H9 (cell line): ENCODE measurements around the gene KCTD5. TPM values are rescaled to one million over a fixed set of nuclear protein-coding genes. Genes with fewer than 3 reads are reported as not detected.

Experiments
- DNase-seq: peaks from one replicate; pipeline ENCODE4 v3.0.0-alpha.2; 2017
- H2AFZ ChIP-seq: one replicate; pipeline ENCODE4 v1.6.1; 2013; ENCODE audit warnings: mild to moderate bottlenecking, low read length, control low read depth, moderate library complexity
- H2AK5ac ChIP-seq: 2 replicates; pipeline ENCODE4 v1.6.1; 2013; ENCODE audit warnings: low read length, control low read depth, mixed read lengths; ENCODE audit not compliant: insufficient read length
- H2BK120ac ChIP-seq: one replicate; pipeline ENCODE4 v1.6.1; 2013; ENCODE audit warnings: low read depth, mild to moderate bottlenecking, low read length, control low read depth, inconsistent platforms; ENCODE audit not compliant: poor library complexity, severe bottlenecking
- H2BK12ac ChIP-seq: 2 replicates; pipeline ENCODE4 v1.6.1; 2013; ENCODE audit warnings: low read length, control low read depth, mixed read lengths, low read depth; ENCODE audit not compliant: insufficient read length
- H2BK15ac ChIP-seq: 2 replicates; pipeline ENCODE4 v1.6.1; 2013; ENCODE audit warnings: low read depth, low read length, control low read depth
- H2BK20ac ChIP-seq: one replicate; pipeline ENCODE4 v1.6.1; 2013; ENCODE audit warnings: low read depth, mild to moderate bottlenecking, low read length, control low read depth, inconsistent platforms; ENCODE audit not compliant: poor library complexity, severe bottlenecking
- H2BK5ac ChIP-seq: 2 replicates; pipeline ENCODE4 v1.6.1; 2013; ENCODE audit warnings: low read length, control low read depth, mixed read lengths; ENCODE audit not compliant: insufficient read length
- H3K14ac ChIP-seq: 2 replicates; pipeline ENCODE4 v1.6.1; 2013; ENCODE audit warnings: low read length, control low read depth; ENCODE audit not compliant: insufficient read depth
- H3K18ac ChIP-seq: 2 replicates; pipeline ENCODE4 v1.6.1; 2013; ENCODE audit warnings: low read depth, mild to moderate bottlenecking, mixed read lengths, low read length, control low read depth; ENCODE audit not compliant: insufficient read length
- H3K23ac ChIP-seq: 2 replicates; pipeline ENCODE4 v1.6.1; 2013; ENCODE audit warnings: low read length, control low read depth, mixed read lengths, low read depth; ENCODE audit not compliant: insufficient read length
- H3K23me2 ChIP-seq: 2 replicates; pipeline ENCODE4 v1.6.1; 2013; ENCODE audit warnings: low read depth, mild to moderate bottlenecking, mixed read lengths, low read length, control low read depth; ENCODE audit not compliant: insufficient read length, poor library complexity, severe bottlenecking
- H3K27ac ChIP-seq: 2 replicates; pipeline ENCODE4 v1.5.1; 2013; ENCODE audit warnings: low read length, control low read depth, mixed read lengths, low read depth; ENCODE audit not compliant: insufficient read length
- H3K27me3 ChIP-seq: 2 replicates; pipeline ENCODE4 v1.6.1; 2013; ENCODE audit warnings: low read length, control low read depth, inconsistent platforms; ENCODE audit not compliant: insufficient read depth
- H3K4ac ChIP-seq: 2 replicates; pipeline ENCODE4 v1.6.1; 2013; ENCODE audit warnings: low read depth, mild to moderate bottlenecking, control low read depth, inconsistent platforms, low read length, moderate library complexity
- H3K4me1 ChIP-seq: 2 replicates; pipeline ENCODE4 v1.6.1; 2013; ENCODE audit warnings: low read length, control low read depth, inconsistent platforms; ENCODE audit not compliant: insufficient read depth
- H3K4me2 ChIP-seq: 2 replicates; pipeline ENCODE4 v1.6.1; 2013; ENCODE audit warnings: low read length, control low read depth, mixed read lengths; ENCODE audit not compliant: insufficient read length, insufficient read depth
- H3K56ac ChIP-seq: 2 replicates; pipeline ENCODE4 v1.6.1; 2013; ENCODE audit warnings: low read depth, mild to moderate bottlenecking, mixed read lengths, low read length, control low read depth; ENCODE audit not compliant: insufficient read length
- H3K79me1 ChIP-seq: 2 replicates; pipeline ENCODE4 v1.6.1; 2013; ENCODE audit warnings: low read depth, mild to moderate bottlenecking, moderate library complexity, low read length, control low read depth, inconsistent platforms; ENCODE audit not compliant: insufficient read depth, poor library complexity, severe bottlenecking
- H3K79me2 ChIP-seq: 2 replicates; pipeline ENCODE4 v1.6.1; 2013; ENCODE audit warnings: low read length, control low read depth, inconsistent platforms; ENCODE audit not compliant: insufficient read depth
- H3K9ac ChIP-seq: 2 replicates; pipeline ENCODE4 v1.6.1; 2013; ENCODE audit warnings: low read length, control low read depth, mixed read lengths; ENCODE audit not compliant: insufficient read length; ENCODE audit errors: extremely low read depth
- H3K9me3 ChIP-seq: one replicate; pipeline ENCODE4 v1.6.1; 2013; ENCODE audit warnings: low read depth, low read length, inconsistent platforms; ENCODE audit not compliant: control insufficient read depth
- H3T11ph ChIP-seq: one replicate; pipeline ENCODE4 v1.6.1; 2013; ENCODE audit warnings: mild to moderate bottlenecking, low read length, control low read depth, inconsistent platforms
- H4K20me1 ChIP-seq: one replicate; pipeline ENCODE4 v1.6.1; 2013; ENCODE audit not compliant: control insufficient read depth, insufficient read length, insufficient read depth
- H4K5ac ChIP-seq: 2 replicates; pipeline ENCODE4 v1.6.1; 2013; ENCODE audit warnings: low read depth, mild to moderate bottlenecking, mixed read lengths, low read length, control low read depth; ENCODE audit not compliant: insufficient read length
- H4K8ac ChIP-seq: replicated peaks from 2 replicates; pipeline ENCODE4 v1.6.1; 2013; ENCODE audit warnings: low read length, control low read depth, mixed read lengths, low read depth; ENCODE audit not compliant: insufficient read length
- H4K91ac ChIP-seq: 2 replicates; pipeline ENCODE4 v1.6.1; 2013; ENCODE audit warnings: low read depth, mild to moderate bottlenecking, moderate library complexity, mixed read lengths, low read length, control low read depth; ENCODE audit not compliant: insufficient read length
- H3K27ac Mint-ChIP-seq, 3 experiments: 2 replicates in 2 of 3; 3 replicates in 1 of 3; pipeline ENCODE4 v1.8.0; 2020 to 2021; ENCODE audit warnings: mixed read lengths in 3 of 3, mild to moderate bottlenecking in 1 of 3, moderate library complexity in 1 of 3
- H3K27me3 Mint-ChIP-seq: 2 replicates; pipeline ENCODE4 v1.8.0; 2021; ENCODE audit warnings: low read depth, mild to moderate bottlenecking, moderate library complexity, mixed read lengths
- H3K36me3 Mint-ChIP-seq, 3 experiments: 2 replicates in 2 of 3; 3 replicates in 1 of 3; pipeline ENCODE4 v1.8.0; 2020 to 2021; ENCODE audit warnings: low read depth in 3 of 3, mixed read lengths in 3 of 3; ENCODE audit not compliant: insufficient read depth in 1 of 3
- H3K4me1 Mint-ChIP-seq, 2 experiments: 2 replicates each; pipeline ENCODE4 v1.8.0; 2020; ENCODE audit warnings: mixed read lengths in 2 of 2
- H3K4me3 Mint-ChIP-seq, 2 experiments: 2 replicates in 1 of 2; 3 replicates in 1 of 2; pipeline ENCODE4 v1.8.0; 2020 to 2021; ENCODE audit warnings: mild to moderate bottlenecking in 2 of 2, mixed read lengths in 2 of 2, moderate library complexity in 1 of 2
- H3K9me3 Mint-ChIP-seq, 2 experiments: 2 replicates in 1 of 2; 3 replicates in 1 of 2; pipeline ENCODE4 v1.8.0; 2020; ENCODE audit warnings: mild to moderate bottlenecking in 2 of 2, mixed read lengths in 2 of 2, moderate library complexity in 1 of 2
- WGBS: extraction: QIAGEN DNeasy Blood & Tissue Kit; methylation state at CpG from one replicate; pipeline ENCODE4 v1.1.7; 2013; ENCODE audit warnings: missing lambda C conversion rate, low lambda C conversion rate, mixed read lengths; ENCODE audit not compliant: insufficient read length; ENCODE audit errors: extremely low coverage; 5-methylcytosine and 5-hydroxymethylcytosine counted together
- total RNA-seq: library from RNA; stranded (reverse); gene quantifications from 2 replicates; pipeline ENCODE4 v1.2.1, GENCODE V29; 2021
- TF ChIP-seq, protein P1 (sequence below): fragments of 200-600 bp; sonication (generic); conservative IDR thresholded peaks from 3 replicates; pipeline ENCODE4 v1.8.0; 2021; ENCODE audit warnings: antibody characterized with exemption, mild to moderate bottlenecking

KCTD5 gene
- total RNA-seq, 1 experiment from 2014 or later: 39.9 TPM

DNA sequence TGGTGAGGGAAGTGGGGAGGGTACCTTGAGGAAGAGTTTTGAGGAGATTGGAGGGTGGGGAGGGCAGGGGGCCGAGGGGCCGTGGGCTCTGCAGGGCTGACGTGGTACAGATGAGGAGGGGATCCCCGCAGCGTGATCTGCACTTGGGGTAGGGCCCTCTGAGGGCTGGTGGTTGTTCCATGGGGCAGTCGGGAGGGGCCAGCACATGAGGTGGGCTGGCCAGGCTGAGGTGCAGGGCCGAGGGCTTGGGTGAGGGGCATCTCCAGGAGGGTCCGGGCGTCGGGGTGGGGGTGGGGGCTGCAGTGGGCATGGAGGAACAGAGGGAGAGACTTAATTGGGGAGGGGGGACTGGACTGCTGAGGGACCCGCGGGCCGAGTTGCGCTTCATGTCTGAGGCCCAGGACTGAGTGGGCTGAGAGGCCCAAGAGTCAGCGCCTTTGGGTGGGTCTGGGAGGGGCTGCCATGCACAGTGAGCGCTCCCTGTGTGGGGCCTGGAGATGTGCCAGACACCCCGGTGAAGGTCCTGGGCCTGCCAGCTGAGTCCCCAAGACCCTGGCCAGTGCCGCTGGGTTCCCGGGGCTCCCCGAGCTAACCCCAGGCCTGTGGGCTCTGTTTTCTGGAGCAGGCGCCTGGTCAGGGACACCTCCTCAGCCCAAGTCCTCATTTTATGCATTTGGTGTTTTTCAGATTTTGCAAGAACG, 24.4 kb downstream of the KCTD5 start:
- TF ChIP-seq, protein P1, sequence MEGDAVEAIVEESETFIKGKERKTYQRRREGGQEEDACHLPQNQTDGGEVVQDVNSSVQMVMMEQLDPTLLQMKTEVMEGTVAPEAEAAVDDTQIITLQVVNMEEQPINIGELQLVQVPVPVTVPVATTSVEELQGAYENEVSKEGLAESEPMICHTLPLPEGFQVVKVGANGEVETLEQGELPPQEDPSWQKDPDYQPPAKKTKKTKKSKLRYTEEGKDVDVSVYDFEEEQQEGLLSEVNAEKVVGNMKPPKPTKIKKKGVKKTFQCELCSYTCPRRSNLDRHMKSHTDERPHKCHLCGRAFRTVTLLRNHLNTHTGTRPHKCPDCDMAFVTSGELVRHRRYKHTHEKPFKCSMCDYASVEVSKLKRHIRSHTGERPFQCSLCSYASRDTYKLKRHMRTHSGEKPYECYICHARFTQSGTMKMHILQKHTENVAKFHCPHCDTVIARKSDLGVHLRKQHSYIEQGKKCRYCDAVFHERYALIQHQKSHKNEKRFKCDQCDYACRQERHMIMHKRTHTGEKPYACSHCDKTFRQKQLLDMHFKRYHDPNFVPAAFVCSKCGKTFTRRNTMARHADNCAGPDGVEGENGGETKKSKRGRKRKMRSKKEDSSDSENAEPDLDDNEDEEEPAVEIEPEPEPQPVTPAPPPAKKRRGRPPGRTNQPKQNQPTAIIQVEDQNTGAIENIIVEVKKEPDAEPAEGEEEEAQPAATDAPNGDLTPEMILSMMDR: no peak
- Histone ChIP-seq H3K18ac (no peak overlapping the region), H3K4ac (no peak overlapping the region), H2AK5ac (no peak overlapping the region), H4K20me1 (no peaks in the 10 kb centered on the region), H3K9me3 (no peaks in the 10 kb centered on the region), H3K79me1 (no peaks in the 10 kb centered on the region), H4K8ac (no peak overlapping the region), H3K79me2 (no peaks in the 10 kb centered on the region), H4K91ac (no peak overlapping the region), H2BK120ac (no peak overlapping the region), H2BK20ac (no peak overlapping the region), H3K27me3 (no peaks in the 10 kb centered on the region), H3K14ac (no peak overlapping the region), H2BK12ac (no peak overlapping the region), H3K23ac (no peak overlapping the region), H3K4me2 (no peak overlapping the region), H2BK5ac (no peak overlapping the region), H2BK15ac (no peak overlapping the region), H3K56ac (no peak overlapping the region), H4K5ac (no peak overlapping the region), H3K27ac (no peak overlapping the region), H2AFZ (no peak overlapping the region), H3K4me1 (no peaks in the 10 kb centered on the region), H3K23me2 (no peaks in the 10 kb centered on the region), H3T11ph (no peak overlapping the region), H3K9ac (no peak overlapping the region)
- H3K27ac Mint-ChIP-seq: no peak overlapping the region
- H3K4me3 Mint-ChIP-seq: no peak overlapping the region
- H3K36me3 Mint-ChIP-seq: peaks cover 0 to 20% (median 16%) of the 10 kb centered on the region in 3 experiments; a peak in 5 of 7 replicates
- no peaks in the 10 kb centered on the region for H3K4me1 Mint-ChIP-seq
- no peak for DNase-seq
- no peaks in the 10 kb centered on the region for H3K9me3 Mint-ChIP-seq
- no CpG with 5 or more reads among the region's 22 CpGs for WGBS
- H3K27me3 Mint-ChIP-seq: no peaks in the 10 kb centered on the region
